HEK293 (cell line): Measurements from ENCODE around the gene ASB10.

Experiments
- CTCF ChIA-PET: fragments of 350-600 bp; formaldehyde crosslinking; extraction: SDS; loops from one replicate; lab custom pipeline; 2021; ENCODE audit warnings: antibody characterized with exemption; lab: Yijun Ruan, JAX
- POLR2A ChIA-PET: fragments of 300-600 bp; formaldehyde crosslinking; extraction: SDS; loops from one replicate; lab custom pipeline; 2020; ENCODE audit warnings: antibody characterized with exemption, inconsistent platforms; lab: Yijun Ruan, JAX
- H3K27ac ChIP-seq: fragments of 200-500 bp; sonication (Bioruptor generic); 2 replicates; pipeline ENCODE4 v1.5.1; 2014; ENCODE audit warnings: low read depth, low read length, control low read depth, inconsistent platforms; ENCODE audit errors: extremely low read depth
- H3K36me3 ChIP-seq, 2 experiments: fragments of 200-500 bp in 1 of 2; sonication (Bioruptor generic) in 1 of 2; 1 replicate in 1 of 2; 2 replicates in 1 of 2; pipeline ENCODE4 v1.5.1; 2014 to 2017; ENCODE audit warnings: inconsistent platforms in 2 of 2, low read length in 2 of 2; ENCODE audit not compliant: control insufficient read depth in 2 of 2, insufficient read depth in 1 of 2
- H3K4me1 ChIP-seq: fragments of 200-500 bp; sonication (Bioruptor generic); 2 replicates; pipeline ENCODE4 v1.5.1; 2014; ENCODE audit warnings: mild to moderate bottlenecking, low read length, inconsistent platforms; ENCODE audit not compliant: control insufficient read depth, insufficient read depth
- H3K4me3 ChIP-seq: 2 replicates; pipeline ENCODE4 v1.5.1; 2011; ENCODE audit warnings: low read depth, mild to moderate bottlenecking, control low read depth, low read length, moderate library complexity
- H3K9me3 ChIP-seq: fragments of 200-500 bp; sonication (Bioruptor generic); 2 replicates; pipeline ENCODE4 v1.5.1; 2014; ENCODE audit warnings: low read depth, low read length, inconsistent platforms; ENCODE audit not compliant: control insufficient read depth, insufficient read depth
- GLI4 ChIP-seq: fragments of 450-650 bp; formaldehyde crosslinking; IDR thresholded peaks from 2 replicates; pipeline ENCODE4 v1.5.1; 2016; ENCODE audit warnings: missing biosample characterization, missing genetic modification characterization
- IKZF3 ChIP-seq: fragments of 450-650 bp; IDR thresholded peaks from 2 replicates; pipeline ENCODE4 v1.5.0; 2018; ENCODE audit warnings: missing biosample characterization, mild to moderate bottlenecking, missing genetic modification characterization, moderate library complexity
- KLF1 ChIP-seq: fragments of 450-650 bp; formaldehyde crosslinking; IDR thresholded peaks from 2 replicates; pipeline ENCODE4 v1.5.1; 2016; ENCODE audit warnings: missing biosample characterization, missing genetic modification characterization
- KLF17 ChIP-seq: fragments of 450-650 bp; formaldehyde crosslinking; IDR thresholded peaks from 2 replicates; pipeline ENCODE4 v1.5.1; 2016; ENCODE audit warnings: missing biosample characterization, missing genetic modification characterization
- OVOL3 ChIP-seq: fragments of 450-650 bp; formaldehyde crosslinking; IDR thresholded peaks from 2 replicates; pipeline ENCODE4 v1.5.1; 2016; ENCODE audit warnings: missing biosample characterization, missing genetic modification characterization
- ZBTB1 ChIP-seq: fragments of 450-650 bp; formaldehyde crosslinking; IDR thresholded peaks from 2 replicates; pipeline ENCODE4 v1.5.1; 2016; ENCODE audit warnings: missing biosample characterization, missing genetic modification characterization
- ZBTB20 ChIP-seq: fragments of 450-650 bp; formaldehyde crosslinking; IDR thresholded peaks from 2 replicates; pipeline ENCODE4 v1.5.1; 2016; ENCODE audit warnings: missing biosample characterization, missing genetic modification characterization
- ZBTB44 ChIP-seq: fragments of 450-650 bp; IDR thresholded peaks from 2 replicates; pipeline ENCODE4 v1.5.1; 2018; ENCODE audit warnings: missing biosample characterization, mild to moderate bottlenecking, missing genetic modification characterization
- ZFP37 ChIP-seq: fragments of 450-650 bp; formaldehyde crosslinking; IDR thresholded peaks from 2 replicates; pipeline ENCODE4 v1.5.1; 2016; ENCODE audit warnings: missing biosample characterization, missing genetic modification characterization
- ZFP69B ChIP-seq: fragments of 450-650 bp; formaldehyde crosslinking; IDR thresholded peaks from 2 replicates; pipeline ENCODE4 v1.5.1; 2016; ENCODE audit warnings: missing biosample characterization, missing genetic modification characterization
- ZNF16 ChIP-seq: fragments of 450-650 bp; formaldehyde crosslinking; IDR thresholded peaks from 2 replicates; pipeline ENCODE4 v1.5.1; 2016; ENCODE audit warnings: low read depth, missing biosample characterization, missing genetic modification characterization
- ZNF174 ChIP-seq: fragments of 450-650 bp; formaldehyde crosslinking; IDR thresholded peaks from 2 replicates; pipeline ENCODE4 v1.5.0; 2017; ENCODE audit warnings: missing biosample characterization, mild to moderate bottlenecking, missing genetic modification characterization
- ZNF2 ChIP-seq: fragments of 450-650 bp; formaldehyde crosslinking; IDR thresholded peaks from 2 replicates; pipeline ENCODE4 v1.5.1; 2016; ENCODE audit warnings: missing biosample characterization, missing genetic modification characterization
- ZNF239 ChIP-seq: fragments of 450-650 bp; formaldehyde crosslinking; IDR thresholded peaks from 2 replicates; pipeline ENCODE4 v1.5.1; 2016; ENCODE audit warnings: missing biosample characterization, missing genetic modification characterization
- ZNF292 ChIP-seq: fragments of 450-650 bp; formaldehyde crosslinking; IDR thresholded peaks from 2 replicates; pipeline ENCODE4 v1.5.1; 2016; ENCODE audit warnings: low read depth, missing biosample characterization, missing genetic modification characterization, borderline replicate concordance
- ZNF335 ChIP-seq: fragments of 450-650 bp; formaldehyde crosslinking; conservative IDR thresholded peaks from 2 replicates; pipeline ENCODE4 v1.5.1; 2016; ENCODE audit warnings: missing biosample characterization, missing genetic modification characterization
- ZNF391 ChIP-seq: fragments of 450-650 bp; formaldehyde crosslinking; IDR thresholded peaks from 2 replicates; pipeline ENCODE4 v1.5.1; 2016; ENCODE audit warnings: low read depth, missing biosample characterization, missing genetic modification characterization, borderline replicate concordance
- ZNF433 ChIP-seq: fragments of 450-650 bp; formaldehyde crosslinking; IDR thresholded peaks from 2 replicates; pipeline ENCODE4 v1.5.1; 2016; ENCODE audit warnings: missing biosample characterization, missing genetic modification characterization, low read depth
- ZNF529 ChIP-seq: fragments of 450-650 bp; formaldehyde crosslinking; IDR thresholded peaks from 2 replicates; pipeline ENCODE4 v1.5.1; 2017; ENCODE audit warnings: missing genetic modification characterization, missing biosample characterization; ENCODE audit not compliant: insufficient replicate concordance
- ZNF558 ChIP-seq: fragments of 450-650 bp; formaldehyde crosslinking; IDR thresholded peaks from 2 replicates; pipeline ENCODE4 v1.5.1; 2016; ENCODE audit warnings: missing biosample characterization, missing genetic modification characterization
- ZNF560 ChIP-seq: fragments of 450-650 bp; formaldehyde crosslinking; IDR thresholded peaks from 2 replicates; pipeline ENCODE4 v1.5.1; 2017; ENCODE audit warnings: missing biosample characterization, missing genetic modification characterization, borderline replicate concordance
- ZNF623 ChIP-seq: fragments of 450-650 bp; formaldehyde crosslinking; IDR thresholded peaks from 2 replicates; pipeline ENCODE4 v1.5.1; 2016; ENCODE audit warnings: missing biosample characterization, missing genetic modification characterization
- ZNF660 ChIP-seq: fragments of 450-650 bp; IDR thresholded peaks from 2 replicates; pipeline ENCODE4 v1.5.1; 2018; ENCODE audit warnings: missing biosample characterization, mild to moderate bottlenecking, missing genetic modification characterization
- ZNF670 ChIP-seq: fragments of 450-650 bp; formaldehyde crosslinking; IDR thresholded peaks from 2 replicates; pipeline ENCODE4 v1.5.1; 2016; ENCODE audit warnings: missing biosample characterization, missing genetic modification characterization, low read depth
- ZNF701 ChIP-seq: fragments of 450-650 bp; formaldehyde crosslinking; IDR thresholded peaks from 2 replicates; pipeline ENCODE4 v1.5.1; 2016; ENCODE audit warnings: missing biosample characterization, missing genetic modification characterization
- ZNF76 ChIP-seq: fragments of 450-650 bp; formaldehyde crosslinking; IDR thresholded peaks from 2 replicates; pipeline ENCODE4; 2016; ENCODE audit warnings: low read depth, missing biosample characterization, missing genetic modification characterization, borderline replicate concordance
- ZNF837 ChIP-seq: fragments of 450-650 bp; formaldehyde crosslinking; IDR thresholded peaks from 2 replicates; pipeline ENCODE4 v1.5.1; 2016; ENCODE audit warnings: missing biosample characterization, missing genetic modification characterization
- ZSCAN5A ChIP-seq: fragments of 450-650 bp; formaldehyde crosslinking; IDR thresholded peaks from 2 replicates; pipeline ENCODE4 v1.5.1; 2016; ENCODE audit warnings: missing biosample characterization, missing genetic modification characterization

ASB10 gene

GRCh38 chr7:151228024-151228866 is 41.2 kb upstream of the ASB10 start:
- Histone ChIP-seq H3K36me3 (peaks cover 0 to 29% of the 10 kb centered on the region in 2 experiments; a peak in 2 of 3 replicates), H3K4me1 (peaks cover 3% of the 10 kb centered on the region; the same call in 1 of the 2 replicates), H3K27ac (peak overlapping the region; percentile 46), H3K4me3 (no peak overlapping the region; the same call in 1 of the 2 replicates), H3K9me3 (no peaks in the 10 kb centered on the region)
- POLR2A ChIA-PET, result interaction anchor here (1.1 to 2.1 kb wide), 9 partner anchors 8 to 200 kb away, joined by 4 to 26 read pairs (median 12); partner anchors contain the start of genes ABCB8 and SMARCD3
- CTCF ChIA-PET, result interaction anchor here (1.4 to 4.5 kb wide), 2 partner anchors 16 to 104 kb away, joined by 5 to 43 read pairs; no protein-coding TSS in a partner anchor
- TF ChIP-seq KLF1 (peak; percentile 62), OVOL3 (tag by site-specific recombination) (no peak)
- TF ChIP-seq, all 188 proteins: peak for 1

- peak within 1 kb of the TSS; percentile 90 for H3K4me3 ChIP-seq
- H3K4me1 ChIP-seq, result peaks cover 3% of the 10 kb centered on the region; the same call in 1 of the 2 replicates
- H3K36me3 ChIP-seq, result peaks cover 0 to 40% of the 10 kb centered on the region in 2 experiments; a peak in 2 of 3 replicates
- peak within 1 kb of the TSS; percentile 46 for H3K27ac ChIP-seq
- H3K9me3 ChIP-seq, result no peaks in the 10 kb centered on the region
- POLR2A ChIA-PET, result interaction anchor here (0.5 to 2.1 kb wide), 25 partner anchors 9 to 1168 kb away, joined by 3 to 26 read pairs (median 4); partner anchors contain the start of genes ABCB8, FASTK and SMARCD3
- CTCF ChIA-PET, result interaction anchor here (0.7 to 4.5 kb wide), 6 partner anchors 10 to 103 kb away, joined by 3 to 43 read pairs (median 4); no protein-coding TSS in a partner anchor
- TF ChIP-seq ZNF2 (tag by site-specific recombination) (peak; percentile 71; the same call in 1 of the 2 replicates), ZBTB20 (tag by site-specific recombination) (peak; percentile 80; the same call in 1 of the 2 replicates), ZNF701 (tag by site-specific recombination) (no peak), ZBTB44 (tag by site-specific recombination) (peak; percentile 45; the same call in 1 of the 2 replicates), ZNF292 (no peak), ZNF433 (tag by site-specific recombination) (no peak), ZNF174 (tag by site-specific recombination) (no peak), ZNF16 (tag by site-specific recombination) (no peak), ZNF837 (tag by site-specific recombination) (no peak), KLF17 (peak; percentile 59), IKZF3 (peak; percentile 87), OVOL3 (tag by site-specific recombination) (no peak), ZSCAN5A (tag by site-specific recombination) (no peak), ZNF670 (no peak), ZNF623 (tag by site-specific recombination) (0 out of 2 replicates have a peak, but pooled peaks have one; percentile 11), ZFP37 (no peak), GLI4 (tag by site-specific recombination) (peak; percentile 50; the same call in 1 of the 2 replicates), ZNF391 (tag by site-specific recombination) (0 out of 2 replicates have a peak, but pooled peaks have one; percentile 50), ZNF76 (peak; percentile 99), ZNF335 (tag by site-specific recombination) (peak; percentile 92), ZBTB1 (tag by site-specific recombination) (no peak), ZNF558 (0 out of 2 replicates have a peak, but pooled peaks have one; percentile 11), ZNF529 (tag by site-specific recombination) (no peak), ZNF239 (tag by site-specific recombination) (no peak), ZFP69B (tag by site-specific recombination) (peak; percentile 62), ZNF560 (tag by site-specific recombination) (no peak), ZNF660 (tag by site-specific recombination) (peak; percentile 89)
Observed at GRCh38 chr7:151226875-151227782, 40.1 kb upstream of the ASB10 start, which contains the start of gene ABCF2. Gene ABCF2 (minus strand): TSS chr7:151227205. CDS start chr7:151226458, 747 bp downstream.
